HEK293 (cell line): Measurements from ENCODE around the gene ETS2.

Experiments used
- BCL11A ChIP-seq: fragments of 450-650 bp; formaldehyde crosslinking; IDR thresholded peaks from 2 replicates; pipeline ENCODE4 v1.5.1; 2016; ENCODE audit warnings: low read depth, missing biosample characterization, missing genetic modification characterization
- EGR2 ChIP-seq: fragments of 450-650 bp; formaldehyde crosslinking; IDR thresholded peaks from 2 replicates; pipeline ENCODE4 v1.5.1; 2016; ENCODE audit warnings: low read depth, missing biosample characterization, missing genetic modification characterization
- GLI2 ChIP-seq: fragments of 450-650 bp; formaldehyde crosslinking; IDR thresholded peaks from 2 replicates; pipeline ENCODE4; 2017; ENCODE audit warnings: missing biosample characterization, missing genetic modification characterization, low read depth, borderline replicate concordance
- GLI4 ChIP-seq: fragments of 450-650 bp; formaldehyde crosslinking; IDR thresholded peaks from 2 replicates; pipeline ENCODE4 v1.5.1; 2016; ENCODE audit warnings: missing biosample characterization, missing genetic modification characterization
- IKZF3 ChIP-seq: fragments of 450-650 bp; IDR thresholded peaks from 2 replicates; pipeline ENCODE4 v1.5.0; 2018; ENCODE audit warnings: missing biosample characterization, mild to moderate bottlenecking, missing genetic modification characterization, moderate library complexity
- KLF1 ChIP-seq: fragments of 450-650 bp; formaldehyde crosslinking; IDR thresholded peaks from 2 replicates; pipeline ENCODE4 v1.5.1; 2016; ENCODE audit warnings: missing biosample characterization, missing genetic modification characterization
- KLF16 ChIP-seq: fragments of 450-650 bp; formaldehyde crosslinking; IDR thresholded peaks from 2 replicates; pipeline ENCODE4 v1.5.1; 2017; ENCODE audit warnings: missing biosample characterization, missing genetic modification characterization
- MYNN ChIP-seq: fragments of 450-650 bp; formaldehyde crosslinking; IDR thresholded peaks from 2 replicates; pipeline ENCODE4 v1.5.1; 2016; ENCODE audit warnings: missing biosample characterization, missing genetic modification characterization, borderline replicate concordance
- PRDM1 ChIP-seq: fragments of 450-650 bp; formaldehyde crosslinking; IDR thresholded peaks from 2 replicates; pipeline ENCODE4; 2016; ENCODE audit warnings: missing biosample characterization, missing genetic modification characterization
- ZFHX2 ChIP-seq: fragments of 450-650 bp; formaldehyde crosslinking; conservative IDR thresholded peaks from 2 replicates; pipeline ENCODE4 v1.5.1; 2016; ENCODE audit warnings: missing biosample characterization, missing genetic modification characterization
- ZNF132 ChIP-seq: fragments of 450-650 bp; formaldehyde crosslinking; IDR thresholded peaks from 2 replicates; pipeline ENCODE4 v1.5.1; 2017; ENCODE audit warnings: missing biosample characterization, missing genetic modification characterization, borderline replicate concordance
- ZNF2 ChIP-seq: fragments of 450-650 bp; formaldehyde crosslinking; IDR thresholded peaks from 2 replicates; pipeline ENCODE4 v1.5.1; 2016; ENCODE audit warnings: missing biosample characterization, missing genetic modification characterization
- ZNF202 ChIP-seq: fragments of 450-650 bp; formaldehyde crosslinking; IDR thresholded peaks from 2 replicates; pipeline ENCODE4 v1.5.1; 2016; ENCODE audit warnings: missing biosample characterization, missing genetic modification characterization, borderline replicate concordance
- ZNF214 ChIP-seq: fragments of 450-650 bp; formaldehyde crosslinking; IDR thresholded peaks from 2 replicates; pipeline ENCODE4 v1.5.1; 2017; ENCODE audit warnings: missing biosample characterization, mild to moderate bottlenecking, missing genetic modification characterization, borderline replicate concordance
- ZNF302 ChIP-seq: fragments of 450-650 bp; formaldehyde crosslinking; IDR thresholded peaks from 2 replicates; pipeline ENCODE4 v1.5.1; 2016; ENCODE audit warnings: missing biosample characterization, missing genetic modification characterization, low read depth
- ZNF335 ChIP-seq: fragments of 450-650 bp; formaldehyde crosslinking; conservative IDR thresholded peaks from 2 replicates; pipeline ENCODE4 v1.5.1; 2016; ENCODE audit warnings: missing biosample characterization, missing genetic modification characterization
- ZNF433 ChIP-seq: fragments of 450-650 bp; formaldehyde crosslinking; IDR thresholded peaks from 2 replicates; pipeline ENCODE4 v1.5.1; 2016; ENCODE audit warnings: missing biosample characterization, missing genetic modification characterization, low read depth
- ZNF510 ChIP-seq: fragments of 450-650 bp; formaldehyde crosslinking; IDR thresholded peaks from 2 replicates; pipeline ENCODE4 v1.5.1; 2018; ENCODE audit warnings: mild to moderate bottlenecking, missing genetic modification characterization, missing biosample characterization; ENCODE audit not compliant: insufficient replicate concordance
- ZNF529 ChIP-seq: fragments of 450-650 bp; formaldehyde crosslinking; IDR thresholded peaks from 2 replicates; pipeline ENCODE4 v1.5.1; 2017; ENCODE audit warnings: missing genetic modification characterization, missing biosample characterization; ENCODE audit not compliant: insufficient replicate concordance
- ZNF558 ChIP-seq: fragments of 450-650 bp; formaldehyde crosslinking; IDR thresholded peaks from 2 replicates; pipeline ENCODE4 v1.5.1; 2016; ENCODE audit warnings: missing biosample characterization, missing genetic modification characterization
- ZNF561 ChIP-seq: fragments of 450-650 bp; IDR thresholded peaks from 2 replicates; pipeline ENCODE4 v1.5.1; 2018; ENCODE audit warnings: missing biosample characterization, missing genetic modification characterization, borderline replicate concordance
- ZNF654 ChIP-seq: fragments of 450-650 bp; formaldehyde crosslinking; IDR thresholded peaks from 2 replicates; pipeline ENCODE4 v1.5.1; 2016; ENCODE audit warnings: low read depth, missing biosample characterization, missing genetic modification characterization
- ZNF658 ChIP-seq: fragments of 450-650 bp; formaldehyde crosslinking; IDR thresholded peaks from 2 replicates; pipeline ENCODE4; 2016; ENCODE audit warnings: missing biosample characterization, missing genetic modification characterization
- ZNF76 ChIP-seq: fragments of 450-650 bp; formaldehyde crosslinking; IDR thresholded peaks from 2 replicates; pipeline ENCODE4; 2016; ENCODE audit warnings: low read depth, missing biosample characterization, missing genetic modification characterization, borderline replicate concordance
- ZNF830 ChIP-seq: fragments of 450-650 bp; IDR thresholded peaks from 2 replicates; pipeline ENCODE4 v1.5.0; 2018; ENCODE audit warnings: missing biosample characterization, missing genetic modification characterization, low read depth, mild to moderate bottlenecking, moderate library complexity
- ZSCAN16 ChIP-seq: fragments of 450-650 bp; formaldehyde crosslinking; IDR thresholded peaks from 2 replicates; pipeline ENCODE4 v1.5.1; 2016; ENCODE audit warnings: missing biosample characterization, missing genetic modification characterization
- TF ChIP-seq, protein P1 (sequence below): fragments of 450-650 bp; formaldehyde crosslinking; IDR thresholded peaks from 2 replicates; pipeline ENCODE4 v1.5.1; 2016; ENCODE audit warnings: missing biosample characterization, missing genetic modification characterization
- TF ChIP-seq, protein P2 (sequence below): fragments of 450-650 bp; formaldehyde crosslinking; IDR thresholded peaks from 2 replicates; pipeline ENCODE4 v1.5.1; 2016; ENCODE audit warnings: missing biosample characterization, missing genetic modification characterization
- TF ChIP-seq, protein P3 (sequence below): fragments of 450-650 bp; formaldehyde crosslinking; IDR thresholded peaks from 2 replicates; pipeline ENCODE4 v1.5.1; 2016; ENCODE audit warnings: missing biosample characterization, missing genetic modification characterization
- TF ChIP-seq, protein P4 (sequence below): fragments of 450-650 bp; formaldehyde crosslinking; IDR thresholded peaks from 2 replicates; pipeline ENCODE4 v1.5.1; 2016; ENCODE audit warnings: missing biosample characterization, missing genetic modification characterization
- TF ChIP-seq, protein P5 (sequence below): fragments of 450-650 bp; formaldehyde crosslinking; IDR thresholded peaks from 2 replicates; pipeline ENCODE4 v1.5.1; 2017; ENCODE audit warnings: missing biosample characterization, mild to moderate bottlenecking, missing genetic modification characterization, moderate library complexity
- TF ChIP-seq, protein P6 (sequence below): fragments of 450-650 bp; formaldehyde crosslinking; IDR thresholded peaks from 2 replicates; pipeline ENCODE4 v1.5.1; 2016; ENCODE audit warnings: missing biosample characterization, missing genetic modification characterization

Gene ETS2

DNA sequence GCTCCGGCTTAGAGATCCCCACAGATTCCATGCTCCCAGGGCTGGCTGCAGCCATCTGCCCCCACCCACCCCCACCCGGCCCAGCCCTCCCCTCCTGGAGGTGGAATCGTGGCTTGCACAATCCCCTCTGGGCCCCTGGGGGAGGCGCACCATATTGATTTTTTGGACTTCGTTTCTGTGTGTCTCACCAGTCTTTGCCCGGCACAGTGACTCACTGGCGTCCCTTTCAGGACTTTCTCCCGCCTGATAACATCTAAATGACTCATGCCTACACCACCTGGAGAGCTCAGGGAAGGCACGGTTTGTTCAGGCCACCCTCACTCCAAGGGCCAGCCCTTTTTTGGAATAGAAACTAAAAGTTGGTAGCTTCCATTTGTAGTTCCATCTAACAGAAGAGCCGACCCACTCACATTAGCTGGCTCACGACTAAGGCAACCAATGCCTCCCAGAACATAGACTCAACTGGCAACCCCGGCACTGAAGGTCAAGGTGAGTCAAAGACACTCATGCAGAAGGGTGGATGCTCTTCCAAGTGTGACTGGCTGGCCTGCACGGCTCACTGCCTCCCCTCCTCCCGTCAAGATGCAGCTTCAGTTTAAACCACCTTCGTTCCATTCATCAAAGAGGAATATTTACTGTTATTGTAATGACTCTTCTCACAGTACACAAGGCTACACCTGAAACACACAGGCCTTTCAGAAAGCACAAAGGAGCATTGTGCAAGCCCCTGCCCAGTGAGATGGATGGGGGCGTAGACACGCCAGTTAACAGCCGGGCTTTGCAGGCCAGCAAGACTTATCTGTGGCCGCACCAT, 18.1 kb upstream of the ETS2 start (continued):
- TF ChIP-seq KLF16 (tag by site-specific recombination) (peak; percentile 43; the same call in 1 of the 2 replicates), ZNF558 (peak; percentile 70; the same call in 1 of the 2 replicates), ZNF561 (no peak; the same call in 1 of the 2 replicates), ZFHX2 (tag by site-specific recombination) (no peak; the same call in 1 of the 2 replicates), EGR2 (no peak), IKZF3 (tag by site-specific recombination) (no peak; the same call in 1 of the 2 replicates), ZSCAN16 (no peak), PRDM1 (tag by site-specific recombination) (peak; percentile 97), KLF1 (tag by site-specific recombination) (no peak; the same call in 1 of the 2 replicates), ZNF654 (tag by site-specific recombination) (no peak), ZNF830 (no peak), ZNF2 (tag by site-specific recombination) (no peak), ZNF335 (tag by site-specific recombination) (peak; percentile 33; the same call in 1 of the 2 replicates), ZNF658 (tag by site-specific recombination) (no peak), ZNF132 (tag by site-specific recombination) (no peak), BCL11A (tag by site-specific recombination) (0 out of 2 replicates have a peak, but pooled peaks have one; percentile 51), ZNF214 (tag by site-specific recombination) (no peak), MYNN (no peak), ZNF302 (no peak), GLI4 (tag by site-specific recombination) (no peak), ZNF529 (no peak), GLI2 (tag by site-specific recombination) (no peak), ZNF202 (no peak), ZNF76 (no peak), ZNF510 (tag by site-specific recombination) (no peak), ZNF433 (tag by site-specific recombination) (no peak)
- TF ChIP-seq, protein P1, sequence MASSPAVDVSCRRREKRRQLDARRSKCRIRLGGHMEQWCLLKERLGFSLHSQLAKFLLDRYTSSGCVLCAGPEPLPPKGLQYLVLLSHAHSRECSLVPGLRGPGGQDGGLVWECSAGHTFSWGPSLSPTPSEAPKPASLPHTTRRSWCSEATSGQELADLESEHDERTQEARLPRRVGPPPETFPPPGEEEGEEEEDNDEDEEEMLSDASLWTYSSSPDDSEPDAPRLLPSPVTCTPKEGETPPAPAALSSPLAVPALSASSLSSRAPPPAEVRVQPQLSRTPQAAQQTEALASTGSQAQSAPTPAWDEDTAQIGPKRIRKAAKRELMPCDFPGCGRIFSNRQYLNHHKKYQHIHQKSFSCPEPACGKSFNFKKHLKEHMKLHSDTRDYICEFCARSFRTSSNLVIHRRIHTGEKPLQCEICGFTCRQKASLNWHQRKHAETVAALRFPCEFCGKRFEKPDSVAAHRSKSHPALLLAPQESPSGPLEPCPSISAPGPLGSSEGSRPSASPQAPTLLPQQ = peak; percentile 91
- TF ChIP-seq, protein P2, sequence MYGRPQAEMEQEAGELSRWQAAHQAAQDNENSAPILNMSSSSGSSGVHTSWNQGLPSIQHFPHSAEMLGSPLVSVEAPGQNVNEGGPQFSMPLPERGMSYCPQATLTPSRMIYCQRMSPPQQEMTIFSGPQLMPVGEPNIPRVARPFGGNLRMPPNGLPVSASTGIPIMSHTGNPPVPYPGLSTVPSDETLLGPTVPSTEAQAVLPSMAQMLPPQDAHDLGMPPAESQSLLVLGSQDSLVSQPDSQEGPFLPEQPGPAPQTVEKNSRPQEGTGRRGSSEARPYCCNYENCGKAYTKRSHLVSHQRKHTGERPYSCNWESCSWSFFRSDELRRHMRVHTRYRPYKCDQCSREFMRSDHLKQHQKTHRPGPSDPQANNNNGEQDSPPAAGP (tag by site-specific recombination) = peak; percentile 97
- TF ChIP-seq, protein P3, sequence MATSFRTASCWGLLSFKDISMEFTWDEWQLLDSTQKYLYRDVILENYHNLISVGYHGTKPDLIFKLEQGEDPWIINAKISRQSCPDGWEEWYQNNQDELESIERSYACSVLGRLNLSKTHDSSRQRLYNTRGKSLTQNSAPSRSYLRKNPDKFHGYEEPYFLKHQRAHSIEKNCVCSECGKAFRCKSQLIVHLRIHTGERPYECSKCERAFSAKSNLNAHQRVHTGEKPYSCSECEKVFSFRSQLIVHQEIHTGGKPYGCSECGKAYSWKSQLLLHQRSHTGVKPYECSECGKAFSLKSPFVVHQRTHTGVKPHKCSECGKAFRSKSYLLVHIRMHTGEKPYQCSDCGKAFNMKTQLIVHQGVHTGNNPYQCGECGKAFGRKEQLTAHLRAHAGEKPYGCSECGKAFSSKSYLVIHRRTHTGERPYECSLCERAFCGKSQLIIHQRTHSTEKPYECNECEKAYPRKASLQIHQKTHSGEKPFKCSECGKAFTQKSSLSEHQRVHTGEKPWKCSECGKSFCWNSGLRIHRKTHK (tag by site-specific recombination) = no peak
- TF ChIP-seq, protein P4, sequence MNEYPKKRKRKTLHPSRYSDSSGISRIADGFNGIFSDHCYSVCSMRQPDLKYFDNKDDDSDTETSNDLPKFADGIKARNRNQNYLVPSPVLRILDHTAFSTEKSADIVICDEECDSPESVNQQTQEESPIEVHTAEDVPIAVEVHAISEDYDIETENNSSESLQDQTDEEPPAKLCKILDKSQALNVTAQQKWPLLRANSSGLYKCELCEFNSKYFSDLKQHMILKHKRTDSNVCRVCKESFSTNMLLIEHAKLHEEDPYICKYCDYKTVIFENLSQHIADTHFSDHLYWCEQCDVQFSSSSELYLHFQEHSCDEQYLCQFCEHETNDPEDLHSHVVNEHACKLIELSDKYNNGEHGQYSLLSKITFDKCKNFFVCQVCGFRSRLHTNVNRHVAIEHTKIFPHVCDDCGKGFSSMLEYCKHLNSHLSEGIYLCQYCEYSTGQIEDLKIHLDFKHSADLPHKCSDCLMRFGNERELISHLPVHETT (tag by site-specific recombination) = peak; percentile 88
- TF ChIP-seq, protein P5, sequence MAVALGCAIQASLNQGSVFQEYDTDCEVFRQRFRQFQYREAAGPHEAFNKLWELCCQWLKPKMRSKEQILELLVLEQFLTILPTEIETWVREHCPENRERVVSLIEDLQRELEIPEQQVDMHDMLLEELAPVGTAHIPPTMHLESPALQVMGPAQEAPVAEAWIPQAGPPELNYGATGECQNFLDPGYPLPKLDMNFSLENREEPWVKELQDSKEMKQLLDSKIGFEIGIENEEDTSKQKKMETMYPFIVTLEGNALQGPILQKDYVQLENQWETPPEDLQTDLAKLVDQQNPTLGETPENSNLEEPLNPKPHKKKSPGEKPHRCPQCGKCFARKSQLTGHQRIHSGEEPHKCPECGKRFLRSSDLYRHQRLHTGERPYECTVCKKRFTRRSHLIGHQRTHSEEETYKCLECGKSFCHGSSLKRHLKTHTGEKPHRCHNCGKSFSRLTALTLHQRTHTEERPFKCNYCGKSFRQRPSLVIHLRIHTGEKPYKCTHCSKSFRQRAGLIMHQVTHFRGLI (tag by site-specific recombination) = no peak
- TF ChIP-seq, protein P6, sequence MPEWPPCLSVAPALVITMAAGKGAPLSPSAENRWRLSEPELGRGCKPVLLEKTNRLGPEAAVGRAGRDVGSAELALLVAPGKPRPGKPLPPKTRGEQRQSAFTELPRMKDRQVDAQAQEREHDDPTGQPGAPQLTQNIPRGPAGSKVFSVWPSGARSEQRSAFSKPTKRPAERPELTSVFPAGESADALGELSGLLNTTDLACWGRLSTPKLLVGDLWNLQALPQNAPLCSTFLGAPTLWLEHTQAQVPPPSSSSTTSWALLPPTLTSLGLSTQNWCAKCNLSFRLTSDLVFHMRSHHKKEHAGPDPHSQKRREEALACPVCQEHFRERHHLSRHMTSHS = no peak
